H9 (cell line): ENCODE results near the gene HSD17B3. TPM values are rescaled to one million over a fixed set of nuclear protein-coding genes. Genes with fewer than 3 reads are reported as not detected.
"Not testable (repeated sequence)": the region's sequence is repeated elsewhere in the genome, so short reads cannot be mapped to it uniquely, and the experiment has no call there.

Experiments
- DNase-seq: peaks from one replicate; pipeline ENCODE4 v3.0.0-alpha.2; 2017
- H2AFZ ChIP-seq: one replicate; pipeline ENCODE4 v1.6.1; 2013; ENCODE audit warnings: mild to moderate bottlenecking, low read length, control low read depth, moderate library complexity
- H2AK5ac ChIP-seq: 2 replicates; pipeline ENCODE4 v1.6.1; 2013; ENCODE audit warnings: low read length, control low read depth, mixed read lengths; ENCODE audit not compliant: insufficient read length
- H2BK120ac ChIP-seq: one replicate; pipeline ENCODE4 v1.6.1; 2013; ENCODE audit warnings: low read depth, mild to moderate bottlenecking, low read length, control low read depth, inconsistent platforms; ENCODE audit not compliant: poor library complexity, severe bottlenecking
- H2BK12ac ChIP-seq: 2 replicates; pipeline ENCODE4 v1.6.1; 2013; ENCODE audit warnings: low read length, control low read depth, mixed read lengths, low read depth; ENCODE audit not compliant: insufficient read length
- H2BK15ac ChIP-seq: 2 replicates; pipeline ENCODE4 v1.6.1; 2013; ENCODE audit warnings: low read depth, low read length, control low read depth
- H2BK20ac ChIP-seq: one replicate; pipeline ENCODE4 v1.6.1; 2013; ENCODE audit warnings: low read depth, mild to moderate bottlenecking, low read length, control low read depth, inconsistent platforms; ENCODE audit not compliant: poor library complexity, severe bottlenecking
- H2BK5ac ChIP-seq: 2 replicates; pipeline ENCODE4 v1.6.1; 2013; ENCODE audit warnings: low read length, control low read depth, mixed read lengths; ENCODE audit not compliant: insufficient read length
- H3K14ac ChIP-seq: 2 replicates; pipeline ENCODE4 v1.6.1; 2013; ENCODE audit warnings: low read length, control low read depth; ENCODE audit not compliant: insufficient read depth
- H3K18ac ChIP-seq: 2 replicates; pipeline ENCODE4 v1.6.1; 2013; ENCODE audit warnings: low read depth, mild to moderate bottlenecking, mixed read lengths, low read length, control low read depth; ENCODE audit not compliant: insufficient read length
- H3K23ac ChIP-seq: 2 replicates; pipeline ENCODE4 v1.6.1; 2013; ENCODE audit warnings: low read length, control low read depth, mixed read lengths, low read depth; ENCODE audit not compliant: insufficient read length
- H3K23me2 ChIP-seq: 2 replicates; pipeline ENCODE4 v1.6.1; 2013; ENCODE audit warnings: low read depth, mild to moderate bottlenecking, mixed read lengths, low read length, control low read depth; ENCODE audit not compliant: insufficient read length, poor library complexity, severe bottlenecking
- H3K27ac ChIP-seq: 2 replicates; pipeline ENCODE4 v1.5.1; 2013; ENCODE audit warnings: low read length, control low read depth, mixed read lengths, low read depth; ENCODE audit not compliant: insufficient read length
- H3K27me3 ChIP-seq: 2 replicates; pipeline ENCODE4 v1.6.1; 2013; ENCODE audit warnings: low read length, control low read depth, inconsistent platforms; ENCODE audit not compliant: insufficient read depth
- H3K4ac ChIP-seq: 2 replicates; pipeline ENCODE4 v1.6.1; 2013; ENCODE audit warnings: low read depth, mild to moderate bottlenecking, control low read depth, inconsistent platforms, low read length, moderate library complexity
- H3K4me1 ChIP-seq: 2 replicates; pipeline ENCODE4 v1.6.1; 2013; ENCODE audit warnings: low read length, control low read depth, inconsistent platforms; ENCODE audit not compliant: insufficient read depth
- H3K4me2 ChIP-seq: 2 replicates; pipeline ENCODE4 v1.6.1; 2013; ENCODE audit warnings: low read length, control low read depth, mixed read lengths; ENCODE audit not compliant: insufficient read length, insufficient read depth
- H3K56ac ChIP-seq: 2 replicates; pipeline ENCODE4 v1.6.1; 2013; ENCODE audit warnings: low read depth, mild to moderate bottlenecking, mixed read lengths, low read length, control low read depth; ENCODE audit not compliant: insufficient read length
- H3K79me1 ChIP-seq: 2 replicates; pipeline ENCODE4 v1.6.1; 2013; ENCODE audit warnings: low read depth, mild to moderate bottlenecking, moderate library complexity, low read length, control low read depth, inconsistent platforms; ENCODE audit not compliant: insufficient read depth, poor library complexity, severe bottlenecking
- H3K79me2 ChIP-seq: 2 replicates; pipeline ENCODE4 v1.6.1; 2013; ENCODE audit warnings: low read length, control low read depth, inconsistent platforms; ENCODE audit not compliant: insufficient read depth
- H3K9ac ChIP-seq: 2 replicates; pipeline ENCODE4 v1.6.1; 2013; ENCODE audit warnings: low read length, control low read depth, mixed read lengths; ENCODE audit not compliant: insufficient read length; ENCODE audit errors: extremely low read depth
- H3K9me3 ChIP-seq: one replicate; pipeline ENCODE4 v1.6.1; 2013; ENCODE audit warnings: low read depth, low read length, inconsistent platforms; ENCODE audit not compliant: control insufficient read depth
- H3T11ph ChIP-seq: one replicate; pipeline ENCODE4 v1.6.1; 2013; ENCODE audit warnings: mild to moderate bottlenecking, low read length, control low read depth, inconsistent platforms
- H4K20me1 ChIP-seq: one replicate; pipeline ENCODE4 v1.6.1; 2013; ENCODE audit not compliant: control insufficient read depth, insufficient read length, insufficient read depth
- H4K5ac ChIP-seq: 2 replicates; pipeline ENCODE4 v1.6.1; 2013; ENCODE audit warnings: low read depth, mild to moderate bottlenecking, mixed read lengths, low read length, control low read depth; ENCODE audit not compliant: insufficient read length
- H4K8ac ChIP-seq: replicated peaks from 2 replicates; pipeline ENCODE4 v1.6.1; 2013; ENCODE audit warnings: low read length, control low read depth, mixed read lengths, low read depth; ENCODE audit not compliant: insufficient read length
- H4K91ac ChIP-seq: 2 replicates; pipeline ENCODE4 v1.6.1; 2013; ENCODE audit warnings: low read depth, mild to moderate bottlenecking, moderate library complexity, mixed read lengths, low read length, control low read depth; ENCODE audit not compliant: insufficient read length
- H3K27ac Mint-ChIP-seq, 3 experiments: 2 replicates in 2 of 3; 3 replicates in 1 of 3; pipeline ENCODE4 v1.8.0; 2020 to 2021; ENCODE audit warnings: mixed read lengths in 3 of 3, mild to moderate bottlenecking in 1 of 3, moderate library complexity in 1 of 3
- H3K27me3 Mint-ChIP-seq: 2 replicates; pipeline ENCODE4 v1.8.0; 2021; ENCODE audit warnings: low read depth, mild to moderate bottlenecking, moderate library complexity, mixed read lengths
- H3K36me3 Mint-ChIP-seq, 3 experiments: 2 replicates in 2 of 3; 3 replicates in 1 of 3; pipeline ENCODE4 v1.8.0; 2020 to 2021; ENCODE audit warnings: low read depth in 3 of 3, mixed read lengths in 3 of 3; ENCODE audit not compliant: insufficient read depth in 1 of 3
- H3K4me1 Mint-ChIP-seq, 2 experiments: 2 replicates each; pipeline ENCODE4 v1.8.0; 2020; ENCODE audit warnings: mixed read lengths in 2 of 2
- H3K4me3 Mint-ChIP-seq, 2 experiments: 2 replicates in 1 of 2; 3 replicates in 1 of 2; pipeline ENCODE4 v1.8.0; 2020 to 2021; ENCODE audit warnings: mild to moderate bottlenecking in 2 of 2, mixed read lengths in 2 of 2, moderate library complexity in 1 of 2
- H3K9me3 Mint-ChIP-seq, 2 experiments: 2 replicates in 1 of 2; 3 replicates in 1 of 2; pipeline ENCODE4 v1.8.0; 2020; ENCODE audit warnings: mild to moderate bottlenecking in 2 of 2, mixed read lengths in 2 of 2, moderate library complexity in 1 of 2
- WGBS: extraction: QIAGEN DNeasy Blood & Tissue Kit; methylation state at CpG from one replicate; pipeline ENCODE4 v1.1.7; 2013; ENCODE audit warnings: missing lambda C conversion rate, low lambda C conversion rate, mixed read lengths; ENCODE audit not compliant: insufficient read length; ENCODE audit errors: extremely low coverage; 5-methylcytosine and 5-hydroxymethylcytosine counted together
- total RNA-seq: library from RNA; stranded (reverse); gene quantifications from 2 replicates; pipeline ENCODE4 v1.2.1, GENCODE V29; 2021
- TF ChIP-seq, protein P1 (sequence below): fragments of 200-600 bp; sonication (generic); conservative IDR thresholded peaks from 3 replicates; pipeline ENCODE4 v1.8.0; 2021; ENCODE audit warnings: antibody characterized with exemption, mild to moderate bottlenecking

The HSD17B3 gene
- total RNA-seq, 1 experiment from 2014 or later: not detected

DNA sequence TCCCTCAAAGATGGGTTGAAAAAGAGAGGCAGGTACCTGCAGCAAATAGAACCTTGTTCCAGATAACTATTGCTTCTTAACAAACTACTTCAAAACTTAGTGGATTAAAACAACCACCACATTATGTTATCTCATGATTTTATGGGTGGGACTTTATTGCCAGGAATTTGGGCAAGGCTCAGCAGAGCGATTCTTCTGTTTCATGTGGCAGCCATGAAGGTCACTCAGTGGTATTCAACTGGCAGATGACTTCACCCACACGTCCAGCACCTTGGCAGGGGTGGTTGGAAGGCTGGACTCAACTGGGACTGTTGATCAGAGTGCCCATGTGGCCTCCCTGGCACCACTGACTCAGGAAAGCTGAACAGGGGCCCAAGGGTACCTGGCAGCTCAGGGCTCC is 112.0 kb downstream of the HSD17B3 start:
- Histone ChIP-seq H2BK15ac (no peak overlapping the region), H4K91ac (no peak overlapping the region), H2BK20ac (no peak overlapping the region), H2BK12ac (no peak overlapping the region), H2AK5ac (no peak overlapping the region), H3K4me1 (peaks cover 4% of the 10 kb centered on the region; the same call in 1 of the 2 replicates), H3K23me2 (no peaks in the 10 kb centered on the region), H4K5ac (no peak overlapping the region), H3K27ac (no peak overlapping the region), H3K79me1 (no peaks in the 10 kb centered on the region), H2BK5ac (no peak overlapping the region), H3T11ph (no peak overlapping the region), H2AFZ (no peak overlapping the region), H3K9ac (no peak overlapping the region), H4K8ac (no peak overlapping the region), H3K23ac (no peak overlapping the region), H3K14ac (no peak overlapping the region), H3K27me3 (no peaks in the 10 kb centered on the region), H4K20me1 (no peaks in the 10 kb centered on the region), H3K9me3 (no peaks in the 10 kb centered on the region), H3K4ac (no peak overlapping the region), H3K79me2 (no peaks in the 10 kb centered on the region), H3K18ac (no peak overlapping the region), H3K4me2 (no peak overlapping the region), H3K56ac (no peak overlapping the region), H2BK120ac (no peak overlapping the region)
- Mint-ChIP-seq H3K4me3 (no peak overlapping the region), H3K4me1 (peaks cover 18 to 20% of the 10 kb centered on the region in 2 experiments), H3K27ac (no peak overlapping the region), H3K27me3 (peaks cover 24% of the 10 kb centered on the region), H3K36me3 (peaks cover 8 to 36% (median 9%) of the 10 kb centered on the region in 3 experiments; a peak in 6 of 7 replicates), H3K9me3 (peaks cover 35 to 42% of the 10 kb centered on the region in 2 experiments)
- WGBS: no CpG with 5 or more reads among the region's 2 CpGs
- TF ChIP-seq, protein P1, sequence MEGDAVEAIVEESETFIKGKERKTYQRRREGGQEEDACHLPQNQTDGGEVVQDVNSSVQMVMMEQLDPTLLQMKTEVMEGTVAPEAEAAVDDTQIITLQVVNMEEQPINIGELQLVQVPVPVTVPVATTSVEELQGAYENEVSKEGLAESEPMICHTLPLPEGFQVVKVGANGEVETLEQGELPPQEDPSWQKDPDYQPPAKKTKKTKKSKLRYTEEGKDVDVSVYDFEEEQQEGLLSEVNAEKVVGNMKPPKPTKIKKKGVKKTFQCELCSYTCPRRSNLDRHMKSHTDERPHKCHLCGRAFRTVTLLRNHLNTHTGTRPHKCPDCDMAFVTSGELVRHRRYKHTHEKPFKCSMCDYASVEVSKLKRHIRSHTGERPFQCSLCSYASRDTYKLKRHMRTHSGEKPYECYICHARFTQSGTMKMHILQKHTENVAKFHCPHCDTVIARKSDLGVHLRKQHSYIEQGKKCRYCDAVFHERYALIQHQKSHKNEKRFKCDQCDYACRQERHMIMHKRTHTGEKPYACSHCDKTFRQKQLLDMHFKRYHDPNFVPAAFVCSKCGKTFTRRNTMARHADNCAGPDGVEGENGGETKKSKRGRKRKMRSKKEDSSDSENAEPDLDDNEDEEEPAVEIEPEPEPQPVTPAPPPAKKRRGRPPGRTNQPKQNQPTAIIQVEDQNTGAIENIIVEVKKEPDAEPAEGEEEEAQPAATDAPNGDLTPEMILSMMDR: no peak
- DNase-seq: no peak

DNA sequence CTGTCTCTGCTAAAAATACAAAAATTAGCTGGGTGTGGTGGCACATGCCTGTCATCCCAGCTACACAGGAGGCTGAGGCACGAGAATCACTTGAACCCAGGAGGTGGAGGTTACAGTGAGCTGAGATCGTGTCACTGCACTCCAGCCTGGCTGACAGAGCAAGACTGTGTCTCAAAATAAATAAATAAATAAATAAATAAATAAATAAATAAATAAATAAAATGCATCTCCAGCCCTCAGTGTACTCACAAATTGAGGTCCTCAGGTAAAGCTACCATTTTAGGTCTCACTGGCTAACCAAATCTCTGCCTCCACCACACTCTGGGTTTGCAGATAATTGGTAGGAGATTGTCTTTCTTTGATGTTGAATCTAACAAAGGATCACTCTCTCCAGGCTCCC is 112.4 kb downstream of the HSD17B3 start:
- H3K79me2 ChIP-seq, H3K79me1 ChIP-seq, H2BK20ac ChIP-seq, H3K23me2 ChIP-seq, H2AK5ac ChIP-seq, H3K27ac ChIP-seq, H3K4me2 ChIP-seq, H2AFZ ChIP-seq, H3T11ph ChIP-seq, H2BK5ac ChIP-seq, H3K27me3 ChIP-seq, H3K23ac ChIP-seq, H2BK120ac ChIP-seq, H3K56ac ChIP-seq, H4K8ac ChIP-seq, H4K5ac ChIP-seq, H4K20me1 ChIP-seq, DNase-seq, H2BK12ac ChIP-seq, H3K18ac ChIP-seq, H3K4ac ChIP-seq, H3K14ac ChIP-seq, H2BK15ac ChIP-seq, H3K9me3 ChIP-seq, H3K9ac ChIP-seq, H3K27ac Mint-ChIP-seq, H3K4me1 ChIP-seq, H3K4me3 Mint-ChIP-seq, H4K91ac ChIP-seq: not testable (repeated sequence)
- WGBS: no CpG with 5 or more reads among the region's 2 CpGs
- Mint-ChIP-seq H3K27me3 (peaks cover 24% of the 10 kb centered on the region), H3K4me1 (peaks cover 18 to 20% of the 10 kb centered on the region in 2 experiments), H3K36me3 (peaks cover 8 to 36% (median 9%) of the 10 kb centered on the region in 3 experiments; a peak in 6 of 7 replicates), H3K9me3 (peaks cover 35 to 42% of the 10 kb centered on the region in 2 experiments)
